GM23248 (cell line): ENCODE measurements around the gene ABCB11. TPM values are rescaled to one million over a fixed set of nuclear protein-coding genes. Genes with fewer than 3 reads are reported as not detected.

Experiments used
- DNase-seq: peaks from one replicate; pipeline ENCODE4 v3.0.0-alpha.2; 2015
- H2AFZ ChIP-seq: fragments of 200-600 bp; sonication (generic); 2 replicates; pipeline ENCODE4 v1.6.1; 2016; ENCODE audit warnings: antibody characterized with exemption
- H3F3A ChIP-seq: fragments of 200-600 bp; sonication (generic); 2 replicates; pipeline ENCODE4 v1.6.1; 2016; ENCODE audit warnings: mild to moderate bottlenecking, antibody characterized with exemption, mixed run types; ENCODE audit not compliant: insufficient read depth
- H3K27ac ChIP-seq: fragments of 200-600 bp; sonication (generic); 2 replicates; pipeline ENCODE4 v1.5.1; 2016; ENCODE audit warnings: mild to moderate bottlenecking
- H3K27me3 ChIP-seq: fragments of 200-600 bp; sonication (generic); replicated peaks from 2 replicates; pipeline ENCODE4 v1.6.1; 2016; ENCODE audit warnings: mild to moderate bottlenecking; ENCODE audit not compliant: insufficient read depth
- H3K36me3 ChIP-seq: fragments of 200-600 bp; sonication (generic); 2 replicates; pipeline ENCODE4 v1.6.1; 2016; ENCODE audit warnings: low read depth, mild to moderate bottlenecking
- H3K4me1 ChIP-seq: fragments of 200-600 bp; sonication (generic); 2 replicates; pipeline ENCODE4 v1.6.1; 2016; ENCODE audit warnings: mild to moderate bottlenecking; ENCODE audit not compliant: insufficient read depth
- H3K4me2 ChIP-seq: fragments of 200-600 bp; sonication (generic); one replicate; pipeline ENCODE4 v1.6.1; 2016; ENCODE audit warnings: mild to moderate bottlenecking; ENCODE audit not compliant: unreplicated experiment
- H3K4me3 ChIP-seq: fragments of 200-600 bp; sonication (generic); 2 replicates; pipeline ENCODE4 v1.5.1; 2016; ENCODE audit warnings: mild to moderate bottlenecking
- H3K79me2 ChIP-seq: fragments of 200-600 bp; sonication (generic); 2 replicates; pipeline ENCODE4 v1.6.1; 2016; ENCODE audit warnings: mild to moderate bottlenecking; ENCODE audit not compliant: insufficient read depth
- H3K9ac ChIP-seq: fragments of 200-600 bp; sonication (generic); 2 replicates; pipeline ENCODE4 v1.6.1; 2016; ENCODE audit warnings: mild to moderate bottlenecking
- H3K9me2 ChIP-seq: fragments of 200-600 bp; sonication (generic); 2 replicates; pipeline ENCODE4 v1.6.1; 2016; ENCODE audit warnings: mixed run types, mild to moderate bottlenecking, moderate library complexity; ENCODE audit not compliant: insufficient read depth
- H3K9me3 ChIP-seq: fragments of 200-600 bp; sonication (generic); one replicate; pipeline ENCODE4 v1.6.1; 2017; ENCODE audit warnings: low read depth
- H4K20me1 ChIP-seq: fragments of 200-600 bp; sonication (generic); 2 replicates; pipeline ENCODE4 v1.6.0; 2016; ENCODE audit not compliant: insufficient read depth
- EZH2 ChIP-seq: fragments of 200-600 bp; sonication (generic); IDR thresholded peaks from 2 replicates; pipeline ENCODE4 v1.6.1; 2018; ENCODE audit warnings: antibody characterized with exemption, mild to moderate bottlenecking; ENCODE audit not compliant: insufficient read depth, poor library complexity, severe bottlenecking
- EZH2phosphoT487 ChIP-seq: fragments of 200-600 bp; sonication (generic); IDR thresholded peaks from 2 replicates; pipeline ENCODE4 v1.6.1; 2018; ENCODE audit warnings: antibody characterized with exemption, moderate library complexity, mild to moderate bottlenecking, low read depth; ENCODE audit not compliant: insufficient read depth
- WGBS, 2 experiments: methylation state at CpG; one replicate each; pipeline ENCODE4 v1.1.6; 2015 to 2017; ENCODE audit warnings: low lambda C conversion rate in 2 of 2, low coverage in 1 of 2; ENCODE audit errors: missing lambda C conversion rate in 2 of 2; 5-methylcytosine and 5-hydroxymethylcytosine counted together
- in situ Hi-C: fragments of 300-500 bp; cut with MboI; formaldehyde crosslinking; loops from 2 replicates; pipeline ENCODE4 v1.15.0; 2020
- polyA plus RNA-seq: library from polyadenylated mRNA; unstranded; fragments of >200 nt; fragmentation: Nextera tagmentation; extraction: Ambion mirVana; gene quantifications from 2 replicates; pipeline ENCODE4 v1.2.1, GENCODE V29; 2016
- total RNA-seq: library from RNA; depleted of rRNA; stranded (reverse); fragments of >200 nt; shearing (Covaris generic); gene quantifications from 2 replicates; pipeline ENCODE4 v1.2.3, GENCODE V29; 2014

ABCB11 gene
- total and polyA plus RNA-seq, 2 experiments from 2014 or later, result not detected

GRCh38 chr2:168961450-168962229 is 69.5 kb downstream of the ABCB11 start:
- Histone ChIP-seq H3K9ac (no peak overlapping the region), H3K4me2 (no peak overlapping the region), H3K36me3 (no peaks in the 10 kb centered on the region), H4K20me1 (no peaks in the 10 kb centered on the region), H2AFZ (no peak overlapping the region), H3K27me3 (peaks cover 8% of the 10 kb centered on the region; the same call in 1 of the 2 replicates), H3K9me3 (no peaks in the 10 kb centered on the region), H3K79me2 (no peaks in the 10 kb centered on the region), H3K9me2 (no peaks in the 10 kb centered on the region), H3K27ac (no peak overlapping the region), H3K4me1 (no peaks in the 10 kb centered on the region), H3F3A (no peaks in the 10 kb centered on the region), H3K4me3 (no peak overlapping the region)
- TF ChIP-seq EZH2phosphoT487, result no peak
- no peak for TF ChIP-seq EZH2
- in situ Hi-C loops, result no loop called here
- peak; percentile 81 for DNase-seq
- 13 to 14% methylated on average over 5 of the region's 5 CpGs for WGBS, 2 experiments

- DNase-seq, result peak; percentile 11
- no peak overlapping the region for H3K4me3 ChIP-seq
- no peaks in the 10 kb centered on the region for H3K9me2 ChIP-seq
- no peak overlapping the region for H2AFZ ChIP-seq
- H3K36me3 ChIP-seq, result no peaks in the 10 kb centered on the region
- H4K20me1 ChIP-seq, result no peaks in the 10 kb centered on the region
- no peaks in the 10 kb centered on the region for H3K79me2 ChIP-seq
- H3K27ac ChIP-seq, result no peak overlapping the region
- H3K4me1 ChIP-seq, result no peaks in the 10 kb centered on the region
- no peak overlapping the region for H3K9ac ChIP-seq
- no peaks in the 10 kb centered on the region for H3F3A ChIP-seq
- no peak overlapping the region for H3K4me2 ChIP-seq
- in situ Hi-C loops, result no loop called here
- TF ChIP-seq EZH2 (no peak), EZH2phosphoT487 (no peak)
- H3K27me3 ChIP-seq, result peaks cover 4% of the 10 kb centered on the region; the same call in 1 of the 2 replicates
- H3K9me3 ChIP-seq, result no peaks in the 10 kb centered on the region
- WGBS, 2 experiments, result 15 to 36% methylated on average over 2 of the region's 2 CpGs
These were observed 74.7 kb downstream of the ABCB11 start for GRCh38 chr2:168956392-168956791.

- no peak overlapping the region for H3K27ac ChIP-seq
- H3K9me2 ChIP-seq, result no peaks in the 10 kb centered on the region
- peaks cover 4% of the 10 kb centered on the region; the same call in 1 of the 2 replicates for H3K27me3 ChIP-seq
- TF ChIP-seq EZH2phosphoT487 (no peak), EZH2 (no peak)
- WGBS, 2 experiments, result 34 to 37% methylated on average over 4 of the region's 4 CpGs
- H3K4me2 ChIP-seq, result no peak overlapping the region
- no peak overlapping the region for H2AFZ ChIP-seq
- H3K36me3 ChIP-seq, result no peaks in the 10 kb centered on the region
- no peaks in the 10 kb centered on the region for H3K79me2 ChIP-seq
- no peaks in the 10 kb centered on the region for H3K9me3 ChIP-seq
- no peaks in the 10 kb centered on the region for H3K4me1 ChIP-seq
- DNase-seq, result no peak
- H3K9ac ChIP-seq, result no peak overlapping the region
- no peaks in the 10 kb centered on the region for H3F3A ChIP-seq
- in situ Hi-C loops, result no loop called here
- no peaks in the 10 kb centered on the region for H4K20me1 ChIP-seq
- H3K4me3 ChIP-seq, result no peak overlapping the region
These were observed 75.8 kb downstream of the ABCB11 start for GRCh38 chr2:168955321-168955720.

GRCh38 chr2:168954256-168954655 is 76.9 kb downstream of the ABCB11 start:
- Histone ChIP-seq H3K36me3 (no peaks in the 10 kb centered on the region), H3K4me2 (no peak overlapping the region), H4K20me1 (no peaks in the 10 kb centered on the region), H3F3A (no peaks in the 10 kb centered on the region), H3K27me3 (peaks cover 4% of the 10 kb centered on the region; the same call in 1 of the 2 replicates), H3K9me2 (no peaks in the 10 kb centered on the region), H3K9ac (no peak overlapping the region), H3K4me1 (no peaks in the 10 kb centered on the region), H3K79me2 (no peaks in the 10 kb centered on the region), H3K4me3 (no peak overlapping the region), H3K27ac (no peak overlapping the region), H3K9me3 (no peaks in the 10 kb centered on the region), H2AFZ (no peak overlapping the region)
- DNase-seq, result no peak
- in situ Hi-C loops, result no loop called here
- TF ChIP-seq EZH2phosphoT487 (no peak), EZH2 (no peak)
